B cell (primary cell): ENCODE data around the gene CLIP2. TPM values are rescaled to one million over a fixed set of nuclear protein-coding genes. Genes with fewer than 3 reads are reported as not detected.
"Not testable (repeated sequence)": the region's sequence is repeated elsewhere in the genome, so short reads cannot be mapped to it uniquely, and the experiment has no call there.

Experiments used
- ATAC-seq: fragments of 200-7000 bp; cut with Tn5 transposase; one replicate; pipeline ENCODE4 v1.10.0; 2021; ENCODE audit warnings: low read depth, mild to moderate bottlenecking, moderate number of reproducible peaks, moderate library complexity
- CTCF ChIA-PET: fragments of 350-600 bp; sonication (Branson Sonifier 250); formaldehyde crosslinking; loops from one replicate; lab custom pipeline; 2021; ENCODE audit warnings: antibody characterized with exemption, inconsistent platforms; lab: Charles Lee
- POLR2A ChIA-PET: fragments of 350-600 bp; sonication (Branson Sonifier 250); formaldehyde crosslinking; loops from one replicate; lab custom pipeline; 2021; ENCODE audit warnings: antibody characterized with exemption; lab: Charles Lee
- DNase-seq: peaks from one replicate; pipeline ENCODE4 v3.0.0; 2013
- H2AFZ ChIP-seq: 2 replicates; pipeline ENCODE4 v1.6.1; 2012; ENCODE audit warnings: mild to moderate bottlenecking, low read depth, low read length; ENCODE audit not compliant: insufficient read depth, poor library complexity, severe bottlenecking
- H3K27ac ChIP-seq, 2 donors: 1 replicate in 1 of 2; 2 replicates in 1 of 2; pipeline ENCODE4 v1.5.1; 2012 to 2013; ENCODE audit warnings: low read length in 2 of 2, mild to moderate bottlenecking in 2 of 2, moderate library complexity in 1 of 2
- H3K27me3 ChIP-seq, 4 experiments: fragments of 200-600 bp in 1 of 4; sonication (generic) in 1 of 4; replicated peaks in 1 of 4; 1 replicate in 2 of 4; 2 replicates in 2 of 4; pipeline versions ENCODE4 v1.6.1 to v1.7.0; 2013 to 2016; ENCODE audit warnings: low read length in 3 of 4, mild to moderate bottlenecking in 2 of 4, mixed read lengths in 1 of 4, moderate library complexity in 1 of 4; ENCODE audit not compliant: insufficient read depth in 4 of 4, control insufficient read depth in 3 of 4; ENCODE audit errors: control extremely low read depth in 1 of 4
- H3K36me3 ChIP-seq, 2 experiments: replicated peaks in 1 of 2; 1 replicate in 1 of 2; 2 replicates in 1 of 2; pipeline versions ENCODE4 v1.6.1 to v1.7.1; 2013; ENCODE audit warnings: low read length in 1 of 2; ENCODE audit not compliant: insufficient read depth in 2 of 2, control insufficient read depth in 1 of 2; ENCODE audit errors: control extremely low read depth in 1 of 2, extremely low read depth in 1 of 2
- H3K4me1 ChIP-seq, 2 donors: fragments of 200-600 bp in 1 of 2; sonication (generic) in 1 of 2; 1 replicate in 1 of 2; 2 replicates in 1 of 2; pipeline versions ENCODE4 v1.5.1 to v1.6.1; 2013 to 2017; ENCODE audit warnings: low read length in 2 of 2; ENCODE audit not compliant: control insufficient read depth in 2 of 2, insufficient read depth in 2 of 2
- H3K4me2 ChIP-seq: replicated peaks from 2 replicates; pipeline ENCODE3; 2012; ENCODE audit warnings: mild to moderate bottlenecking, low read depth, low read length; ENCODE audit not compliant: poor library complexity, severe bottlenecking
- H3K4me3 ChIP-seq, 5 experiments: fragments of 200-600 bp in 1 of 5; sonication (generic) in 1 of 5; 1 replicate in 3 of 5; 2 replicates in 2 of 5; pipeline versions ENCODE4 v1.5.1 to v1.7.0; 2011 to 2016; ENCODE audit warnings: low read length in 4 of 5, mild to moderate bottlenecking in 4 of 5, low read depth in 2 of 5, control low read depth in 1 of 5, moderate library complexity in 1 of 5; ENCODE audit not compliant: insufficient read depth in 1 of 5; ENCODE audit errors: control extremely low read depth in 1 of 5, extremely low read depth in 1 of 5
- H3K79me2 ChIP-seq: fragments of 200-600 bp; sonication (generic); one replicate; pipeline ENCODE4 v1.6.0; 2016; ENCODE audit warnings: low read length; ENCODE audit not compliant: control insufficient read depth, insufficient read depth
- H3K9ac ChIP-seq: fragments of 200-600 bp; sonication (generic); 2 replicates; pipeline ENCODE4 v1.6.1; 2017; ENCODE audit warnings: mild to moderate bottlenecking, low read length, moderate library complexity
- H3K9me3 ChIP-seq, 3 donors: one replicate each; pipeline versions ENCODE4 v1.6.1 to v1.7.1; 2013; ENCODE audit warnings: low read length in 2 of 3; ENCODE audit not compliant: control insufficient read depth in 2 of 3, insufficient read depth in 1 of 3; ENCODE audit errors: control extremely low read depth in 1 of 3
- H4K20me1 ChIP-seq: 2 replicates; pipeline ENCODE4 v1.6.0; 2012; ENCODE audit warnings: mild to moderate bottlenecking, low read length; ENCODE audit not compliant: insufficient read depth, control insufficient read depth, poor library complexity, severe bottlenecking
- H3K27ac Mint-ChIP-seq: one replicate; pipeline ENCODE4 v1.8.0; 2021; ENCODE audit warnings: mixed read lengths
- H3K27me3 Mint-ChIP-seq: one replicate; pipeline ENCODE4 v1.8.0; 2021; ENCODE audit warnings: mixed read lengths
- H3K4me1 Mint-ChIP-seq: one replicate; pipeline ENCODE4 v1.8.0; 2021; ENCODE audit warnings: mixed read lengths
- H3K4me3 Mint-ChIP-seq: one replicate; pipeline ENCODE4 v1.8.0; 2021; ENCODE audit warnings: mixed read lengths
- H3K9me3 Mint-ChIP-seq: one replicate; pipeline ENCODE4 v1.8.0; 2022; ENCODE audit warnings: mixed read lengths; ENCODE audit not compliant: insufficient read depth
- EZH2 ChIP-seq: IDR thresholded peaks from 2 replicates; pipeline ENCODE4 v1.6.1; 2012; ENCODE audit warnings: borderline replicate concordance, low read depth, mild to moderate bottlenecking, moderate library complexity, low read length; ENCODE audit not compliant: insufficient read depth, poor library complexity, severe bottlenecking
- WGBS: methylation state at CpG from one replicate; pipeline ENCODE4 v1.1.5; 2013; ENCODE audit warnings: missing lambda C conversion rate; ENCODE audit not compliant: insufficient coverage; 5-methylcytosine and 5-hydroxymethylcytosine counted together
- intact Hi-C: fragments of 100-400 bp; cut with micrococcal nuclease; formaldehyde crosslinking; loops from one replicate; pipeline ENCODE4 v1.10.0; 2022
- polyA plus RNA-seq: library from polyadenylated mRNA; depleted of rRNA; stranded (reverse); fragments of >200 nt; gene quantifications from 2 replicates; pipeline ENCODE4 v1.2.3, GENCODE V29; 2012
- total RNA-seq, 2 donors: library from RNA; stranded (reverse); fragments of 120-200 nt in 1 of 2; gene quantifications; 1 replicate in 1 of 2; 2 replicates in 1 of 2; pipeline versions ENCODE4 v1.2.3 to v1.2.4, GENCODE V29; 2013 to 2022
- TF ChIP-seq, protein P1 (sequence below): fragments of 200-600 bp; IDR thresholded peaks from one replicate; pipeline ENCODE4 v1.8.0; 2022; ENCODE audit warnings: antibody characterized with exemption, mild to moderate bottlenecking

The CLIP2 gene
- total and polyA plus RNA-seq, 2 donors (not counting 1 experiment from before 2014, with no cell fraction given): 5.7 to 47.9 TPM

DNA sequence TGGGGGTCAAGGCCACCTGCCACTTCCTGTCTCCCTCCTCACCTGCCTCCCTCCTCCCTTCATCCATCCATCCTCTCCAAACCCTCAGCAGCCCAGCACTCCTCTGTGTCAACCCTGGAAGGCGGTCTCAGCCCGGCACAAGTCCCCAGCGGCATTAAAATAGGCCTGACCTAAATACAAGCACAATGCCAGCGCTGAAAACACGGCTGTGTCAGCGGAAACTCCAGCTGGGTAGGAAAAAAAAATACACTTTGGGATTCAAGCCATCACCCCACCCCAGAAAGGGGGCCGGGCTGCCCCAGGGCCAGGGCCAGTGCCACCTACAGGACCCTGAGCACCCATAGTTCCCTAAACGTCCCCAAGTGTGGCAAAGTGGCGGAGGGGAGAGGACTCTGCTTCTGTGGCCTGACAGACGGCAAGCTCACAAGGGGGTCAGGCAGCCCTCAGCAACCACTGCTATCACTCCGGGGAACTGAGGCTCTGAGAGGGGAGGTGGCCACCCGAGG is 141.8 kb downstream of the CLIP2 start:
- Mint-ChIP-seq H3K27me3 (no peaks in the 10 kb centered on the region), H3K4me1 (no peaks in the 10 kb centered on the region), H3K9me3 (no peaks in the 10 kb centered on the region), H3K4me3 (no peak overlapping the region), H3K27ac (no peak overlapping the region)
- TF ChIP-seq, protein P1, sequence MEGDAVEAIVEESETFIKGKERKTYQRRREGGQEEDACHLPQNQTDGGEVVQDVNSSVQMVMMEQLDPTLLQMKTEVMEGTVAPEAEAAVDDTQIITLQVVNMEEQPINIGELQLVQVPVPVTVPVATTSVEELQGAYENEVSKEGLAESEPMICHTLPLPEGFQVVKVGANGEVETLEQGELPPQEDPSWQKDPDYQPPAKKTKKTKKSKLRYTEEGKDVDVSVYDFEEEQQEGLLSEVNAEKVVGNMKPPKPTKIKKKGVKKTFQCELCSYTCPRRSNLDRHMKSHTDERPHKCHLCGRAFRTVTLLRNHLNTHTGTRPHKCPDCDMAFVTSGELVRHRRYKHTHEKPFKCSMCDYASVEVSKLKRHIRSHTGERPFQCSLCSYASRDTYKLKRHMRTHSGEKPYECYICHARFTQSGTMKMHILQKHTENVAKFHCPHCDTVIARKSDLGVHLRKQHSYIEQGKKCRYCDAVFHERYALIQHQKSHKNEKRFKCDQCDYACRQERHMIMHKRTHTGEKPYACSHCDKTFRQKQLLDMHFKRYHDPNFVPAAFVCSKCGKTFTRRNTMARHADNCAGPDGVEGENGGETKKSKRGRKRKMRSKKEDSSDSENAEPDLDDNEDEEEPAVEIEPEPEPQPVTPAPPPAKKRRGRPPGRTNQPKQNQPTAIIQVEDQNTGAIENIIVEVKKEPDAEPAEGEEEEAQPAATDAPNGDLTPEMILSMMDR: no peak
- no peak for TF ChIP-seq EZH2
- no peaks in the 10 kb centered on the region for H3K4me1 ChIP-seq
- DNase-seq: no peak
- no peak for ATAC-seq
- CTCF ChIA-PET: no interaction called here
- H2AFZ ChIP-seq: no peak overlapping the region
- POLR2A ChIA-PET: no interaction called here
- 94% methylated on average over 7 of the region's 12 CpGs for WGBS
- no peaks in the 10 kb centered on the region for H3K36me3 ChIP-seq
- intact Hi-C loops: no loop called here
- H3K79me2 ChIP-seq: no peaks in the 10 kb centered on the region
- no peak overlapping the region for H3K27ac ChIP-seq
- H3K4me2 ChIP-seq: no peak overlapping the region
- no peak overlapping the region for H3K9ac ChIP-seq
- H3K4me3 ChIP-seq: no peak overlapping the region
- no peaks in the 10 kb centered on the region for H3K9me3 ChIP-seq
- no peaks in the 10 kb centered on the region for H3K27me3 ChIP-seq
- no peaks in the 10 kb centered on the region for H4K20me1 ChIP-seq

DNA sequence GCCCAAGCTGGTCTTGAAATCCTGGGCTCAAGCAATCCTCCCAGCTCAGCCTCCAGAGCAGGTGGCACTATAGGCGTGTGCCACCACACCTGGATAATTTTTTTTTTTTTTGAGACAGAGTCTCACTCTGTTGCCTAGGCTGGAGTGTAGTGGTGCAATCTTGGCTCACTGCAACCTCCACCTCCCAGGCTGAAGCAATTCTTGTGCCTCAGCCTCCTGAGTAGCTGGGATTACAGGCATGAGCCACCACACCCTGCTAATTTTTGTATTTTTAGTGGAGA is 148.0 kb downstream of the CLIP2 start:
- CTCF ChIA-PET, H3K4me1 Mint-ChIP-seq: not testable (repeated sequence)

More for the DNA sequence above, 148.0 kb downstream of the CLIP2 start:
- H3K9me3 Mint-ChIP-seq, H3K4me2 ChIP-seq, H3K27ac Mint-ChIP-seq, H3K79me2 ChIP-seq, H2AFZ ChIP-seq, H3K27me3 Mint-ChIP-seq, H3K9ac ChIP-seq, H4K20me1 ChIP-seq, POLR2A ChIA-PET, intact Hi-C loops, ATAC-seq, H3K36me3 ChIP-seq, H3K27ac ChIP-seq, H3K4me1 ChIP-seq, H3K4me3 ChIP-seq, H3K4me3 Mint-ChIP-seq, DNase-seq: not testable (repeated sequence)
- WGBS: no CpG with 5 or more reads among the region's 1 CpG
- H3K9me3 ChIP-seq: peaks cover 0 to 14% (median 7%) of the 10 kb centered on the region in 3 donors
- peaks cover 0 to 10% (median 0%) of the 10 kb centered on the region in 4 experiments for H3K27me3 ChIP-seq
